DMS 273 treated with DMSO at 0.1 percent for 48 hours (cell line): ENCODE results near the gene APOA5.
"Not testable (repeated sequence)": the region's sequence is repeated elsewhere in the genome, so short reads cannot be mapped to it uniquely, and the experiment has no call there.

Experiments used
- DNase-seq: peaks from one replicate; lab custom pipeline; 2025; lab: John Stamatoyannopoulos, UW

Gene APOA5

GRCh38 chr11:116827461-116827860 is 35.8 kb upstream of the APOA5 start:
- DNase-seq = no peak

GRCh38 chr11:116826751-116827431 is 35.2 kb upstream of the APOA5 start:
- no peak for DNase-seq

- DNase-seq = no peak
Observed at GRCh38 chr11:116825854-116826750, 34.4 kb upstream of the APOA5 start.

- DNase-seq = no peak
Observed at GRCh38 chr11:116825434-116825833, 33.8 kb upstream of the APOA5 start.

- DNase-seq = no peak
Observed at GRCh38 chr11:116823031-116823843, 31.6 kb upstream of the APOA5 start, which contains the start of gene APOA4. APOA4 (minus strand) TSS chr11:116823304; CDS start chr11:116823191, 113 bp downstream.

GRCh38 chr11:116822575-116822974 is 30.9 kb upstream of the APOA5 start:
- DNase-seq = no peak

GRCh38 chr11:116821050-116821918 is 29.6 kb upstream of the APOA5 start:
- DNase-seq = no peak

- no peak for DNase-seq
Observed at GRCh38 chr11:116819049-116819448, 27.4 kb upstream of the APOA5 start.

- no peak for DNase-seq
Observed at GRCh38 chr11:116814502-116814901, 22.8 kb upstream of the APOA5 start.

GRCh38 chr11:116813781-116814471 is 22.2 kb upstream of the APOA5 start:
- DNase-seq = no peak

GRCh38 chr11:116813170-116813569 is 21.5 kb upstream of the APOA5 start:
- no peak for DNase-seq

- DNase-seq = no peak
Observed at GRCh38 chr11:116812109-116812508, 20.4 kb upstream of the APOA5 start.

- no peak for DNase-seq
Observed at GRCh38 chr11:116811194-116811593, 19.5 kb upstream of the APOA5 start.

- no peak for DNase-seq
Observed at GRCh38 chr11:116808262-116809175, 16.8 kb upstream of the APOA5 start.

GRCh38 chr11:116807601-116808261 is 16.1 kb upstream of the APOA5 start:
- no peak for DNase-seq

GRCh38 chr11:116804001-116804400 is 12.3 kb upstream of the APOA5 start:
- DNase-seq = no peak

- DNase-seq = not testable (repeated sequence)
Observed at GRCh38 chr11:116801662-116802061, 10.0 kb upstream of the APOA5 start.

GRCh38 chr11:116800610-116801009 is 8.9 kb upstream of the APOA5 start:
- DNase-seq = no peak

- DNase-seq = no peak
Observed at GRCh38 chr11:116798368-116798767, 6.7 kb upstream of the APOA5 start.
